NCI-H345 treated with DMSO at 0.1 percent for 48 hours (cell line): ENCODE measurements around the gene ZNF3.

Experiments used
- DNase-seq: peaks from one replicate; lab custom pipeline; 2025; ENCODE audit not compliant: unreplicated experiment; lab: John Stamatoyannopoulos, UW

Gene ZNF3

GRCh38 chr7:100057006-100057405 is 24.5 kb downstream of the ZNF3 start:
- DNase-seq: no peak

GRCh38 chr7:100053215-100053614 is 28.3 kb downstream of the ZNF3 start:
- DNase-seq: peak; percentile 61

GRCh38 chr7:100051611-100052010 is 29.9 kb downstream of the ZNF3 start:
- no peak for DNase-seq

GRCh38 chr7:100049441-100050291 is 31.9 kb downstream of the ZNF3 start, which contains the start of gene ZSCAN21:
TSS of gene ZSCAN21 (plus strand) at chr7:100049774. CDS start at chr7:100057007, 7,233 bp downstream.
- DNase-seq: peak; percentile 44

GRCh38 chr7:100048680-100049079 is 32.8 kb downstream of the ZNF3 start:
- no peak for DNase-seq

- no peak for DNase-seq
Observed at GRCh38 chr7:100044718-100045117, 36.8 kb downstream of the ZNF3 start.

GRCh38 chr7:100040575-100040974 is 40.9 kb downstream of the ZNF3 start:
- no peak for DNase-seq

- DNase-seq: no peak
Observed at GRCh38 chr7:100038326-100038725, 43.2 kb downstream of the ZNF3 start.

GRCh38 chr7:100035876-100036275 is 45.6 kb downstream of the ZNF3 start:
- DNase-seq: no peak

GRCh38 chr7:100034871-100035510 is 46.5 kb downstream of the ZNF3 start:
- DNase-seq: no peak

GRCh38 chr7:100033526-100033925 is 48.0 kb downstream of the ZNF3 start:
- no peak for DNase-seq

- no peak for DNase-seq
Observed at GRCh38 chr7:100029596-100029995, 51.9 kb downstream of the ZNF3 start.

- DNase-seq: no peak
Observed at GRCh38 chr7:100027197-100027596, 54.3 kb downstream of the ZNF3 start.

GRCh38 chr7:100024020-100024619 is 57.4 kb downstream of the ZNF3 start:
- DNase-seq: no peak

GRCh38 chr7:100023526-100023925 is 58.0 kb downstream of the ZNF3 start:
- DNase-seq: no peak

- no peak for DNase-seq
Observed at GRCh38 chr7:100022621-100023020, 58.9 kb downstream of the ZNF3 start.

GRCh38 chr7:100021297-100021696 is 60.2 kb downstream of the ZNF3 start:
- no peak for DNase-seq
